HEK293T (cell line): Measurements from ENCODE around the gene SLC35B4.

Experiments used
- ARNT ChIP-seq: fragments of 450-650 bp; IDR thresholded peaks from 2 replicates; pipeline ENCODE4 v1.6.1; 2017; ENCODE audit warnings: mild to moderate bottlenecking
- BHLHE40 ChIP-seq: fragments of 450-650 bp; IDR thresholded peaks from 2 replicates; pipeline ENCODE4 v1.6.1; 2016; ENCODE audit warnings: mild to moderate bottlenecking, moderate library complexity, borderline replicate concordance
- CTBP1 ChIP-seq: fragments of 450-650 bp; IDR thresholded peaks from 2 replicates; pipeline ENCODE4 v1.6.1; 2016; ENCODE audit warnings: borderline replicate concordance
- ELF4 ChIP-seq: fragments of 450-650 bp; IDR thresholded peaks from 2 replicates; pipeline ENCODE4 v1.6.1; 2017; ENCODE audit warnings: antibody characterized with exemption
- FOXA1 ChIP-seq: fragments of 450-650 bp; IDR thresholded peaks from 2 replicates; pipeline ENCODE4 v1.6.1; 2016; ENCODE audit warnings: mild to moderate bottlenecking
- FOXM1 ChIP-seq: fragments of 450-650 bp; IDR thresholded peaks from 2 replicates; pipeline ENCODE4 v1.6.1; 2017; ENCODE audit warnings: mild to moderate bottlenecking, borderline replicate concordance
- HDGF ChIP-seq: fragments of 450-650 bp; IDR thresholded peaks from 2 replicates; pipeline ENCODE4 v1.6.1; 2017; ENCODE audit warnings: antibody characterized with exemption, borderline replicate concordance
- SP1 ChIP-seq: fragments of 450-650 bp; IDR thresholded peaks from 2 replicates; pipeline ENCODE4 v1.6.1; 2017
- SUZ12 ChIP-seq: fragments of 450-650 bp; IDR thresholded peaks from 2 replicates; pipeline ENCODE4 v1.6.1; 2016; ENCODE audit warnings: mild to moderate bottlenecking
- TARDBP ChIP-seq: fragments of 450-650 bp; IDR thresholded peaks from 2 replicates; pipeline ENCODE4 v1.6.1; 2016
- ZNF384 ChIP-seq: fragments of 450-650 bp; IDR thresholded peaks from 2 replicates; pipeline ENCODE4 v1.6.1; 2016

DNA sequence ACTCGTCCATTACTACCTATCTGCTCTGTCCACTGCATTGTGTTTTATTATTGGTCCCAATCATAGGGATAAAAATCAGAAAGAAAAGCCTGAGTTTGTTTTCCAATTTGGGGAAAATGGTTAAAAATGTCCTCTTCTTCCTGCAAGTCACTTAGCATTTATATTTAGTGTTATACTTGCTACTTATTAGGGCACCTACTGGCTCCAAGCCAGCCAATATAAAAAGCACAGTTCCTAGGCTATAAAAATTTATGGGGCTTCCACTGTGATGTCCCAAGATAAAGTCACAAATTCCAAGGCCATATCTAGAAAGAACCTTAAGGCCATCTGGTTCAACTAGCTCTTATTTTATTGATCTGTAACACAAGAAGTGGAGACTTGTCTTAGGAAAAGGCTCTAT, 3.2 kb downstream of the SLC35B4 start:
- TF ChIP-seq ZNF384 (no peak), FOXM1 (no peak), TARDBP (no peak), CTBP1 (no peak), BHLHE40 (no peak), SUZ12 (no peak), ARNT (no peak), ELF4 (no peak), FOXA1 (no peak), SP1 (no peak), HDGF (no peak)
